Keratinocyte (primary cell): ENCODE results near the gene MSANTD3.

Experiments
- EZH2 ChIP-seq: IDR thresholded peaks from one replicate; pipeline ENCODE4 v1.6.1; 2012; ENCODE audit warnings: inconsistent platforms, mild to moderate bottlenecking, low read length, moderate library complexity
- TF ChIP-seq, protein P1 (sequence below), 3 experiments: IDR thresholded peaks in 1 of 3; conservative IDR thresholded peaks in 1 of 3; optimal IDR thresholded peaks in 1 of 3; 2 replicates in 2 of 3; 3 replicates in 1 of 3; pipeline versions ENCODE3 to v1.5.1; 2011; ENCODE audit warnings: low read length in 3 of 3, mild to moderate bottlenecking in 3 of 3, moderate library complexity in 2 of 3, control low read depth in 1 of 3, inconsistent platforms in 1 of 3; ENCODE audit not compliant: insufficient read depth in 2 of 3; ENCODE audit errors: extremely low read depth in 1 of 3

DNA sequence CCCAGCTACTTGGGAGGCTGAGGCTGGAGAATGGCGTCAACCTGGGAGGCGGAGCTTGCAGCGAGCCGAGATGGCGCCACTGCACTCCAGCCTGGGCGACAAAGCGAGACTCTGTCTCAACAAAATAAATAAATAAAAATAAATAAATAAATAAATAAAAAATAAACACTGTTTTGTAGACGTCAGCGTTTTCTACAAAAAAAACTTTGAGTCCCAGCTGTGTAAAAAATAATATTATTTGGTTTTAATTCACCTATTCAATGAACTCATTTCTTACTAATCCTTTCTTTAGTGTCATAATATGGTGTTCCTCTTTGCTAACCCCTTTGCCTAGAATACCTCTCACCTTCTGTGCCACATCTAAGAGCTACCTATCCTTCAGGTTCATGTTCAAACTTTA is 30.2 kb upstream of the MSANTD3 start:
- TF ChIP-seq, protein P1, sequence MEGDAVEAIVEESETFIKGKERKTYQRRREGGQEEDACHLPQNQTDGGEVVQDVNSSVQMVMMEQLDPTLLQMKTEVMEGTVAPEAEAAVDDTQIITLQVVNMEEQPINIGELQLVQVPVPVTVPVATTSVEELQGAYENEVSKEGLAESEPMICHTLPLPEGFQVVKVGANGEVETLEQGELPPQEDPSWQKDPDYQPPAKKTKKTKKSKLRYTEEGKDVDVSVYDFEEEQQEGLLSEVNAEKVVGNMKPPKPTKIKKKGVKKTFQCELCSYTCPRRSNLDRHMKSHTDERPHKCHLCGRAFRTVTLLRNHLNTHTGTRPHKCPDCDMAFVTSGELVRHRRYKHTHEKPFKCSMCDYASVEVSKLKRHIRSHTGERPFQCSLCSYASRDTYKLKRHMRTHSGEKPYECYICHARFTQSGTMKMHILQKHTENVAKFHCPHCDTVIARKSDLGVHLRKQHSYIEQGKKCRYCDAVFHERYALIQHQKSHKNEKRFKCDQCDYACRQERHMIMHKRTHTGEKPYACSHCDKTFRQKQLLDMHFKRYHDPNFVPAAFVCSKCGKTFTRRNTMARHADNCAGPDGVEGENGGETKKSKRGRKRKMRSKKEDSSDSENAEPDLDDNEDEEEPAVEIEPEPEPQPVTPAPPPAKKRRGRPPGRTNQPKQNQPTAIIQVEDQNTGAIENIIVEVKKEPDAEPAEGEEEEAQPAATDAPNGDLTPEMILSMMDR (optimal IDR thresholded peaks at IDR 0.05 in 1 of 3, IDR thresholded peaks at IDR 0.05 in 1 of 3, conservative IDR thresholded peaks at IDR 0.05 in 1 of 3; ENCODE audit: extremely low read depth in 1 of 3, insufficient read depth in 2 of 3, low read length in 3 of 3) = no peak
- no peak for TF ChIP-seq EZH2
